GM12878 (cell line): ENCODE data around the gene TMEM109. TPM values are rescaled to one million over a fixed set of nuclear protein-coding genes. Genes with fewer than 3 reads are reported as not detected.

Experiments
- CHD2 ChIP-seq: IDR thresholded peaks from 2 replicates; pipeline ENCODE4 v1.6.1; 2011; ENCODE audit warnings: low read depth, low read length, improper control_type of control experiment, borderline replicate concordance
- CTCF ChIP-seq, 3 experiments: IDR thresholded peaks in 2 of 3; conservative IDR thresholded peaks in 1 of 3; 2 replicates each; pipeline ENCODE4 v1.5.1; 2011; ENCODE audit warnings: low read depth in 3 of 3, low read length in 3 of 3, mild to moderate bottlenecking in 3 of 3, control low read depth in 2 of 3, moderate library complexity in 2 of 3, inconsistent platforms in 1 of 3, mixed read lengths in 1 of 3; ENCODE audit not compliant: control insufficient read depth in 2 of 3, insufficient read depth in 1 of 3; ENCODE audit errors: extremely low read depth in 1 of 3
- EGR1 ChIP-seq, 2 experiments: IDR thresholded peaks; 1 replicate in 1 of 2; 2 replicates in 1 of 2; pipeline ENCODE4 v1.6.1; 2011 to 2012; ENCODE audit warnings: low read depth in 2 of 2, low read length in 2 of 2, borderline replicate concordance in 1 of 2, mild to moderate bottlenecking in 1 of 2, moderate library complexity in 1 of 2
- ELK1 ChIP-seq: IDR thresholded peaks from 2 replicates; pipeline ENCODE4 v1.6.1; 2012; ENCODE audit warnings: low read depth, low read length, improper control_type of control experiment
- FOXM1 ChIP-seq: IDR thresholded peaks from 2 replicates; pipeline ENCODE4 v1.6.1; 2012; ENCODE audit warnings: low read depth, mild to moderate bottlenecking, inconsistent platforms, low read length, moderate library complexity
- HDGF ChIP-seq: fragments of 450-650 bp; IDR thresholded peaks from 2 replicates; pipeline ENCODE4 v1.6.1; 2016; ENCODE audit warnings: antibody characterized with exemption
- IRF4 ChIP-seq: IDR thresholded peaks from 2 replicates; pipeline ENCODE4 v1.6.1; 2011; ENCODE audit warnings: low read depth, low read length
- JUNB ChIP-seq: IDR thresholded peaks from 2 replicates; pipeline ENCODE4 v1.6.1; 2016; ENCODE audit warnings: antibody characterized with exemption, mild to moderate bottlenecking
- MEF2A ChIP-seq: IDR thresholded peaks from 2 replicates; pipeline ENCODE4 v1.6.1; 2011; ENCODE audit warnings: low read depth, mild to moderate bottlenecking, low read length, moderate library complexity; ENCODE audit not compliant: insufficient read depth
- MXI1 ChIP-seq: fragments of 150-350 bp; IDR thresholded peaks from 2 replicates; pipeline ENCODE4 v1.6.1; 2011; ENCODE audit warnings: low read depth, mild to moderate bottlenecking, inconsistent platforms, low read length, improper control_type of control experiment
- NFYB ChIP-seq: IDR thresholded peaks from 2 replicates; pipeline ENCODE4 v1.6.1; 2011; ENCODE audit warnings: low read depth, mild to moderate bottlenecking, low read length, improper control_type of control experiment, moderate library complexity; ENCODE audit not compliant: insufficient read depth
- NR2F1 ChIP-seq: fragments of 450-650 bp; conservative IDR thresholded peaks from 2 replicates; pipeline ENCODE4 v1.6.1; 2017; ENCODE audit warnings: mild to moderate bottlenecking
- PAX5 ChIP-seq: IDR thresholded peaks from 2 replicates; pipeline ENCODE4 v1.6.1; 2011; ENCODE audit warnings: low read depth, low read length, borderline replicate concordance
- PBX3 ChIP-seq: IDR thresholded peaks from 2 replicates; pipeline ENCODE4 v1.6.1; 2011; ENCODE audit warnings: mild to moderate bottlenecking, low read depth, low read length, moderate library complexity; ENCODE audit not compliant: insufficient replicate concordance
- POLR2AphosphoS2 ChIP-seq: IDR thresholded peaks from 2 replicates; pipeline ENCODE4 v1.6.1; 2011; ENCODE audit warnings: low read depth, mild to moderate bottlenecking, low read length, improper control_type of control experiment, moderate library complexity
- RB1 ChIP-seq: fragments of 450-650 bp; formaldehyde crosslinking; IDR thresholded peaks from 2 replicates; pipeline ENCODE4 v1.6.1; 2017; ENCODE audit warnings: mild to moderate bottlenecking, borderline replicate concordance
- RELB ChIP-seq: fragments of 450-650 bp; IDR thresholded peaks from 2 replicates; pipeline ENCODE4 v1.6.1; 2017; ENCODE audit warnings: low read depth, mild to moderate bottlenecking, moderate library complexity
- RFX5 ChIP-seq: IDR thresholded peaks from 2 replicates; pipeline ENCODE4 v1.6.1; 2011; ENCODE audit warnings: low read depth, low read length, improper control_type of control experiment
- SKIL ChIP-seq: fragments of 450-650 bp; IDR thresholded peaks from 2 replicates; pipeline ENCODE4 v1.6.1; 2017; ENCODE audit warnings: mild to moderate bottlenecking, low read depth, inconsistent platforms; ENCODE audit not compliant: poor library complexity, severe bottlenecking
- TCF12 ChIP-seq: IDR thresholded peaks from 2 replicates; pipeline ENCODE4 v1.6.1; 2011; ENCODE audit warnings: low read depth, mild to moderate bottlenecking, low read length
- WRNIP1 ChIP-seq: IDR thresholded peaks from 2 replicates; pipeline ENCODE4 v1.6.1; 2011; ENCODE audit warnings: low read depth, low read length, improper control_type of control experiment, borderline replicate concordance
- ZNF24 ChIP-seq: fragments of 450-650 bp; IDR thresholded peaks from 2 replicates; pipeline ENCODE4 v1.6.1; 2017; ENCODE audit warnings: antibody characterized with exemption, mild to moderate bottlenecking
- polyA plus RNA-seq, 11 experiments: library from polyadenylated mRNA; depleted of rRNA in 4 of 11; unstranded in 6 of 11; stranded (reverse) in 5 of 11; fragments of >200 nt; fragmentation: Nextera tagmentation in 4 of 11; fragmentation: Illumina TruSeq in 1 of 11; extraction: Ambion mirVana in 4 of 11; extraction: Trizol in 1 of 11; gene quantifications; 1 replicate in 1 of 11; 2 replicates in 10 of 11; pipeline versions ENCODE4 v1.2.1 to v1.2.3, GENCODE V29; 2011 to 2016; ENCODE audit warnings: inconsistent platforms in 2 of 11, missing spikeins in 2 of 11, low read depth in 1 of 11
- total RNA-seq, 4 experiments: library from RNA; depleted of rRNA in 3 of 4; stranded (reverse); fragments of >200 nt in 3 of 4; fragmentation: Illumina TruSeq in 1 of 4; extraction: Trizol in 1 of 4; gene quantifications; 2 replicates each; pipeline versions ENCODE4 v1.2.1 to v1.2.3, GENCODE V29; 2013 to 2021

TMEM109 gene
- total and polyA plus RNA-seq, 10 of the 15 experiments (the other 5 are each of a cell fraction or from before 2014, with no cell fraction given): 21.9 to 199 (median 85.2) TPM

- no peak for TF ChIP-seq FOXM1
- no peak for TF ChIP-seq POLR2AphosphoS2
- no peak for TF ChIP-seq NFYB
- peak; percentile 85; the same call in 1 of the 2 replicates for TF ChIP-seq RB1
- TF ChIP-seq JUNB: peak; percentile 91
- TF ChIP-seq SKIL: peak; percentile 86
- TF ChIP-seq PAX5: no peak
- peak; percentile 88 for TF ChIP-seq IRF4
- no peak for TF ChIP-seq PBX3
- TF ChIP-seq TCF12: 0 out of 2 replicates have a peak, but pooled peaks have one; percentile 26
- peak; percentile 78 for TF ChIP-seq RELB
- peak; percentile 63; the same call in 1 of the 2 replicates for TF ChIP-seq MEF2A
- no peak for TF ChIP-seq ZNF24
- TF ChIP-seq NR2F1: peak; percentile 56
- TF ChIP-seq ELK1: no peak
- peak; percentile 71; the same call in 1 of the 2 replicates for TF ChIP-seq HDGF
- peak; percentile 71; the same call in 1 of the 2 replicates for TF ChIP-seq CHD2
- TF ChIP-seq WRNIP1: no peak
- TF ChIP-seq EGR1 (IDR thresholded peaks at IDR 0.05; ENCODE audit: borderline replicate concordance in 1 of 2, low read depth in 2 of 2, low read length in 2 of 2): peak in 1 of 2 experiments; percentile 72; a peak in 2 of 3 replicates
- no peak for TF ChIP-seq RFX5
- TF ChIP-seq MXI1: peak; percentile 68
- TF ChIP-seq CTCF (IDR thresholded peaks at IDR 0.05 in 2 of 3, conservative IDR thresholded peaks at IDR 0.05 in 1 of 3; ENCODE audit: control insufficient read depth in 2 of 3, extremely low read depth in 1 of 3, insufficient read depth in 1 of 3, low read depth in 3 of 3, low read length in 3 of 3): peak; percentile 43 to 75 (median 52)
These were observed 1.4 kb downstream of the TMEM109 start (continued) for GRCh38 chr11:60915248-60915914.
